GM23338 (cell line): ENCODE measurements around the gene EPHX1. TPM values are rescaled to one million over a fixed set of nuclear protein-coding genes. Genes with fewer than 3 reads are reported as not detected.

Experiments used
- ATAC-seq: fragments of 200-7000 bp; cut with Tn5 transposase; 3 replicates; pipeline ENCODE4 v1.9.1; 2020
- DNase-seq: peaks from one replicate; pipeline ENCODE4 v3.0.0-alpha.2; 2015; ENCODE audit warnings: low spot score
- H2AFZ ChIP-seq: fragments of 200-600 bp; sonication (generic); 2 replicates; pipeline ENCODE4 v1.8.0; 2016; ENCODE audit warnings: antibody characterized with exemption, mild to moderate bottlenecking, moderate library complexity
- H3F3A ChIP-seq: fragments of 200-600 bp; sonication (generic); replicated peaks from 2 replicates; pipeline ENCODE4 v1.8.0; 2017; ENCODE audit warnings: antibody characterized with exemption, mixed run types, low read depth
- H3K27ac ChIP-seq: fragments of 200-600 bp; sonication (generic); 2 replicates; pipeline ENCODE4 v1.6.1; 2016; ENCODE audit warnings: low read depth
- H3K27me3 ChIP-seq: fragments of 200-600 bp; sonication (generic); 2 replicates; pipeline ENCODE4 v1.8.0; 2016; ENCODE audit warnings: mild to moderate bottlenecking, mixed run types, moderate library complexity; ENCODE audit not compliant: insufficient read depth
- H3K36me3 ChIP-seq: fragments of 200-600 bp; sonication (generic); 2 replicates; pipeline ENCODE4 v1.8.0; 2016; ENCODE audit warnings: mild to moderate bottlenecking; ENCODE audit not compliant: insufficient read depth
- H3K4me1 ChIP-seq: fragments of 200-600 bp; sonication (generic); 2 replicates; pipeline ENCODE4 v1.8.0; 2016; ENCODE audit warnings: mild to moderate bottlenecking, moderate library complexity; ENCODE audit not compliant: insufficient read depth
- H3K4me2 ChIP-seq: fragments of 200-600 bp; sonication (generic); 2 replicates; pipeline ENCODE4 v1.7.1; 2017; ENCODE audit warnings: mixed run types
- H3K4me3 ChIP-seq: fragments of 200-600 bp; sonication (generic); 2 replicates; pipeline ENCODE4 v1.6.1; 2016; ENCODE audit warnings: mixed run types
- H3K79me2 ChIP-seq: fragments of 200-600 bp; sonication (generic); replicated peaks from 2 replicates; pipeline ENCODE4 v1.8.0; 2017; ENCODE audit warnings: mild to moderate bottlenecking; ENCODE audit not compliant: insufficient read depth
- H3K9me2 ChIP-seq: fragments of 200-600 bp; sonication (generic); 2 replicates; pipeline ENCODE4 v1.8.0; 2017; ENCODE audit not compliant: insufficient read depth
- H4K20me1 ChIP-seq: fragments of 200-600 bp; sonication (generic); replicated peaks from 2 replicates; pipeline ENCODE4 v1.8.0; 2017; ENCODE audit warnings: mild to moderate bottlenecking; ENCODE audit not compliant: insufficient read depth
- H3K27ac Mint-ChIP-seq: 2 replicates; pipeline ENCODE4 v1.8.0; 2020; ENCODE audit warnings: inconsistent platforms, mild to moderate bottlenecking, moderate library complexity, mixed read lengths
- H3K27me3 Mint-ChIP-seq: 3 replicates; pipeline ENCODE4 v1.8.0; 2022; ENCODE audit warnings: low read depth, mild to moderate bottlenecking, moderate library complexity, mixed read lengths, inconsistent platforms; ENCODE audit not compliant: insufficient read depth, poor library complexity
- H3K36me3 Mint-ChIP-seq: 3 replicates; pipeline ENCODE4 v1.8.0; 2021; ENCODE audit warnings: low read depth, mild to moderate bottlenecking, inconsistent platforms, moderate library complexity, mixed read lengths
- H3K4me1 Mint-ChIP-seq: 3 replicates; pipeline ENCODE4 v1.8.0; 2020; ENCODE audit warnings: mild to moderate bottlenecking, inconsistent platforms, mixed read lengths
- H3K4me3 Mint-ChIP-seq: 3 replicates; pipeline ENCODE4 v1.8.0; 2021; ENCODE audit warnings: moderate library complexity, mild to moderate bottlenecking, inconsistent platforms, mixed read lengths
- H3K9me3 Mint-ChIP-seq: 3 replicates; pipeline ENCODE4 v1.8.0; 2020; ENCODE audit warnings: moderate library complexity, mild to moderate bottlenecking, inconsistent platforms, mixed read lengths
- CREB1 ChIP-seq: fragments of 250-450 bp; sonication (Bioruptor Pico); IDR thresholded peaks from 2 replicates; pipeline ENCODE4 v1.5.0; 2020; ENCODE audit warnings: low read depth, mild to moderate bottlenecking, moderate library complexity
- EZH2 ChIP-seq: fragments of 200-600 bp; sonication (generic); IDR thresholded peaks from one replicate; pipeline ENCODE4 v1.8.0; 2017; ENCODE audit warnings: antibody characterized with exemption, mild to moderate bottlenecking, low read depth; ENCODE audit not compliant: unreplicated experiment
- JUNB ChIP-seq: IDR thresholded peaks from one replicate; pipeline ENCODE4 v1.6.1; 2016; ENCODE audit warnings: antibody characterized with exemption; ENCODE audit not compliant: unreplicated experiment
- NANOG ChIP-seq: IDR thresholded peaks from 2 replicates; pipeline ENCODE4 v1.6.1; 2016; ENCODE audit warnings: antibody characterized with exemption, borderline replicate concordance
- STAT1 ChIP-seq: IDR thresholded peaks from one replicate; pipeline ENCODE4 v1.6.1; 2016; ENCODE audit warnings: antibody characterized with exemption; ENCODE audit not compliant: unreplicated experiment
- polyA plus RNA-seq: library from polyadenylated mRNA; unstranded; fragments of >200 nt; fragmentation: Nextera tagmentation; extraction: Ambion mirVana; gene quantifications from 2 replicates; pipeline ENCODE4 v1.2.1, GENCODE V29; 2016
- total RNA-seq: library from RNA; depleted of rRNA; stranded (reverse); fragments of >200 nt; shearing (Covaris generic); gene quantifications from 2 replicates; pipeline ENCODE4 v1.2.3, GENCODE V29; 2014
- TF ChIP-seq, protein P1 (sequence below): fragments of 250-450 bp; sonication (Bioruptor Pico); IDR thresholded peaks from 2 replicates; pipeline ENCODE4 v1.5.0; 2020; ENCODE audit warnings: mild to moderate bottlenecking, moderate library complexity
- TF ChIP-seq, protein P2 (sequence below): IDR thresholded peaks from 2 replicates; pipeline ENCODE4 v1.6.1; 2016; ENCODE audit warnings: antibody characterized with exemption

EPHX1 gene
- total and polyA plus RNA-seq, 2 experiments from 2014 or later: 15.3 to 46.5 TPM

DNA sequence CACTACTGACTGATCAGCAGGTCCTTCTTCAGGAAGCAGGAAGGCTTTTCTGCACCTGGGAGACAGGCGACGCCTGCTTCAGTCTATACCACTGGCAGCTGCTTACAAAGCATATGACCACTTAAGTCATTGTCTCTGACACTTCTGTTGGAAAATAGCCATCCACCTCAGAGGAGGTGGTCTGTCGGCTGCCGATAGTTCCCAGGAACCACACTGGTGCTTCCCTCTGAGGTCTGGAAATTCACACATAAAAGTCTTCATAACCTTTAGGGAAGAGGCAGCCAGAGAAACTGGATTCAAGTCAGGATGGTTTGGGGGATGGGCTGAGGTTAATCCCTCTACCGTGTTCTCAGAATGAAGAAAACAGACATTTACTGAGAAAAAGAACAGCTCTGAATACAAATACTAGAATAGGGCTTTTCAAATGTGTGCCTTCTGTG lies 47.9 kb upstream of the EPHX1 start (continued):
- TF ChIP-seq, protein P1, sequence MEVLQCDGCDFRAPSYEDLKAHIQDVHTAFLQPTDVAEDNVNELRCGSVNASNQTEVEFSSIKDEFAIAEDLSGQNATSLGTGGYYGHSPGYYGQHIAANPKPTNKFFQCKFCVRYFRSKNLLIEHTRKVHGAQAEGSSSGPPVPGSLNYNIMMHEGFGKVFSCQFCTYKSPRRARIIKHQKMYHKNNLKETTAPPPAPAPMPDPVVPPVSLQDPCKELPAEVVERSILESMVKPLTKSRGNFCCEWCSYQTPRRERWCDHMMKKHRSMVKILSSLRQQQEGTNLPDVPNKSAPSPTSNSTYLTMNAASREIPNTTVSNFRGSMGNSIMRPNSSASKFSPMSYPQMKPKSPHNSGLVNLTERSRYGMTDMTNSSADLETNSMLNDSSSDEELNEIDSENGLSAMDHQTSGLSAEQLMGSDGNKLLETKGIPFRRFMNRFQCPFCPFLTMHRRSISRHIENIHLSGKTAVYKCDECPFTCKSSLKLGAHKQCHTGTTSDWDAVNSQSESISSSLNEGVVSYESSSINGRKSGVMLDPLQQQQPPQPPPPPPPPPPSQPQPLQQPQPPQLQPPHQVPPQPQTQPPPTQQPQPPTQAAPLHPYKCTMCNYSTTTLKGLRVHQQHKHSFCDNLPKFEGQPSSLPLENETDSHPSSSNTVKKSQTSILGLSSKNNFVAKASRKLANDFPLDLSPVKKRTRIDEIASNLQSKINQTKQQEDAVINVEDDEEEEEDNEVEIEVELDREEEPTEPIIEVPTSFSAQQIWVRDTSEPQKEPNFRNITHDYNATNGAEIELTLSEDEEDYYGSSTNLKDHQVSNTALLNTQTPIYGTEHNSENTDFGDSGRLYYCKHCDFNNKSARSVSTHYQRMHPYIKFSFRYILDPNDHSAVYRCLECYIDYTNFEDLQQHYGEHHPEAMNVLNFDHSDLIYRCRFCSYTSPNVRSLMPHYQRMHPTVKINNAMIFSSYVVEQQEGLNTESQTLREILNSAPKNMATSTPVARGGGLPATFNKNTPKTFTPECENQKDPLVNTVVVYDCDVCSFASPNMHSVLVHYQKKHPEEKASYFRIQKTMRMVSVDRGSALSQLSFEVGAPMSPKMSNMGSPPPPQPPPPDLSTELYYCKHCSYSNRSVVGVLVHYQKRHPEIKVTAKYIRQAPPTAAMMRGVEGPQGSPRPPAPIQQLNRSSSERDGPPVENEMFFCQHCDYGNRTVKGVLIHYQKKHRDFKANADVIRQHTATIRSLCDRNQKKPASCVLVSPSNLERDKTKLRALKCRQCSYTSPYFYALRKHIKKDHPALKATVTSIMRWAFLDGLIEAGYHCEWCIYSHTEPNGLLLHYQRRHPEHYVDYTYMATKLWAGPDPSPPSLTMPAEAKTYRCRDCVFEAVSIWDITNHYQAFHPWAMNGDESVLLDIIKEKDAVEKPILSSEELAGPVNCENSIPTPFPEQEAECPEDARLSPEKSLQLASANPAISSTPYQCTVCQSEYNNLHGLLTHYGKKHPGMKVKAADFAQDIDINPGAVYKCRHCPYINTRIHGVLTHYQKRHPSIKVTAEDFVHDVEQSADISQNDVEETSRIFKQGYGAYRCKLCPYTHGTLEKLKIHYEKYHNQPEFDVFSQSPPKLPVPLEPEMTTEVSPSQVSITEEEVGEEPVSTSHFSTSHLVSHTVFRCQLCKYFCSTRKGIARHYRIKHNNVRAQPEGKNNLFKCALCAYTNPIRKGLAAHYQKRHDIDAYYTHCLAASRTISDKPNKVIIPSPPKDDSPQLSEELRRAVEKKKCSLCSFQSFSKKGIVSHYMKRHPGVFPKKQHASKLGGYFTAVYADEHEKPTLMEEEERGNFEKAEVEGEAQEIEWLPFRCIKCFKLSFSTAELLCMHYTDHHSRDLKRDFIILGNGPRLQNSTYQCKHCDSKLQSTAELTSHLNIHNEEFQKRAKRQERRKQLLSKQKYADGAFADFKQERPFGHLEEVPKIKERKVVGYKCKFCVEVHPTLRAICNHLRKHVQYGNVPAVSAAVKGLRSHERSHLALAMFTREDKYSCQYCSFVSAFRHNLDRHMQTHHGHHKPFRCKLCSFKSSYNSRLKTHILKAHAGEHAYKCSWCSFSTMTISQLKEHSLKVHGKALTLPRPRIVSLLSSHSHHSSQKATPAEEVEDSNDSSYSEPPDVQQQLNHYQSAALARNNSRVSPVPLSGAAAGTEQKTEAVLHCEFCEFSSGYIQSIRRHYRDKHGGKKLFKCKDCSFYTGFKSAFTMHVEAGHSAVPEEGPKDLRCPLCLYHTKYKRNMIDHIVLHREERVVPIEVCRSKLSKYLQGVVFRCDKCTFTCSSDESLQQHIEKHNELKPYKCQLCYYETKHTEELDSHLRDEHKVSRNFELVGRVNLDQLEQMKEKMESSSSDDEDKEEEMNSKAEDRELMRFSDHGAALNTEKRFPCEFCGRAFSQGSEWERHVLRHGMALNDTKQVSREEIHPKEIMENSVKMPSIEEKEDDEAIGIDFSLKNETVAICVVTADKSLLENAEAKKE (CRISPR knock-in tag): no peak
- TF ChIP-seq, protein P2, sequence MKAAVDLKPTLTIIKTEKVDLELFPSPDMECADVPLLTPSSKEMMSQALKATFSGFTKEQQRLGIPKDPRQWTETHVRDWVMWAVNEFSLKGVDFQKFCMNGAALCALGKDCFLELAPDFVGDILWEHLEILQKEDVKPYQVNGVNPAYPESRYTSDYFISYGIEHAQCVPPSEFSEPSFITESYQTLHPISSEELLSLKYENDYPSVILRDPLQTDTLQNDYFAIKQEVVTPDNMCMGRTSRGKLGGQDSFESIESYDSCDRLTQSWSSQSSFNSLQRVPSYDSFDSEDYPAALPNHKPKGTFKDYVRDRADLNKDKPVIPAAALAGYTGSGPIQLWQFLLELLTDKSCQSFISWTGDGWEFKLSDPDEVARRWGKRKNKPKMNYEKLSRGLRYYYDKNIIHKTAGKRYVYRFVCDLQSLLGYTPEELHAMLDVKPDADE: no peak

DNA sequence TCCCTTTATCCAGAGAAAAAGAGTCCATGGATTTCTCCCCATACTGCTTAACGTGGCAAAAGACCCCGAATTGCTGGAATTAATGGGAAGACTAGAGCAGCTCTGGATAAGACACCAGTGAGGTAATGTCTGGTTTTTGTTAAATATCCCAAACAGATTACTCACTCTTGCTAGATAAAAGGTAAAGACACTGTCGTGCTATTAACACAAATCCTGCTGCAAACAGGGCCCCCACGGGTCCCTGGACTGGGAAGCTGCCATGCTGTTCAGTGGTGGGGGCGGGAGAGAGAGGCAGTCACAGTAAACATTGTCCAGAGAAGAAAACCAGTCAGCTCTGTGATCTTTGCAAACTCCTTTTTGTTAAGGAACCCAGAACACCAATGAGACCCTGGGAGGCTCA lies 47.5 kb upstream of the EPHX1 start:
- peak overlapping the region; percentile 35; the same call in 1 of the 2 replicates for H3K4me2 ChIP-seq
- H3K27ac ChIP-seq: no peak overlapping the region

More for the DNA sequence above, 47.5 kb upstream of the EPHX1 start:
- Histone ChIP-seq H3K9me2 (no peaks in the 10 kb centered on the region), H3K4me1 (peaks cover 16% of the 10 kb centered on the region), H3K27me3 (no peaks in the 10 kb centered on the region), H2AFZ (peak overlapping the region; percentile 74), H4K20me1 (no peaks in the 10 kb centered on the region), H3K79me2 (no peaks in the 10 kb centered on the region), H3F3A (no peaks in the 10 kb centered on the region), H3K36me3 (no peaks in the 10 kb centered on the region), H3K4me3 (no peak overlapping the region)
- Mint-ChIP-seq H3K4me3 (no peak overlapping the region), H3K4me1 (peaks cover 24% of the 10 kb centered on the region), H3K36me3 (no peaks in the 10 kb centered on the region), H3K27ac (no peak overlapping the region), H3K27me3 (peaks cover 3% of the 10 kb centered on the region), H3K9me3 (no peaks in the 10 kb centered on the region)
- ATAC-seq (no peak; the same call in 2 of the 3 replicates), DNase-seq (no peak)
- TF ChIP-seq STAT1: no peak
- TF ChIP-seq EZH2: no peak
- TF ChIP-seq JUNB: no peak
- no peak for TF ChIP-seq NANOG
- TF ChIP-seq, protein P2: no peak
- TF ChIP-seq, protein P1 (CRISPR knock-in tag): no peak
- no peak for TF ChIP-seq CREB1 (CRISPR knock-in tag)
